ENCODE data around the gene SHISA5. TPM values are rescaled to one million over a fixed set of nuclear protein-coding genes. Genes with fewer than 3 reads are reported as not detected.
"Not testable (repeated sequence)": the region's sequence is repeated elsewhere in the genome, so short reads cannot be mapped to it uniquely, and the experiment has no call there.

The SHISA5 gene, protein sequence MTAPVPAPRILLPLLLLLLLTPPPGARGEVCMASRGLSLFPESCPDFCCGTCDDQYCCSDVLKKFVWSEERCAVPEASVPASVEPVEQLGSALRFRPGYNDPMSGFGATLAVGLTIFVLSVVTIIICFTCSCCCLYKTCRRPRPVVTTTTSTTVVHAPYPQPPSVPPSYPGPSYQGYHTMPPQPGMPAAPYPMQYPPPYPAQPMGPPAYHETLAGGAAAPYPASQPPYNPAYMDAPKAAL
- total RNA-seq (2014; rRNA removed; shearing (Covaris generic)), result 115 and 124 TPM in 2 replicates

DNA sequence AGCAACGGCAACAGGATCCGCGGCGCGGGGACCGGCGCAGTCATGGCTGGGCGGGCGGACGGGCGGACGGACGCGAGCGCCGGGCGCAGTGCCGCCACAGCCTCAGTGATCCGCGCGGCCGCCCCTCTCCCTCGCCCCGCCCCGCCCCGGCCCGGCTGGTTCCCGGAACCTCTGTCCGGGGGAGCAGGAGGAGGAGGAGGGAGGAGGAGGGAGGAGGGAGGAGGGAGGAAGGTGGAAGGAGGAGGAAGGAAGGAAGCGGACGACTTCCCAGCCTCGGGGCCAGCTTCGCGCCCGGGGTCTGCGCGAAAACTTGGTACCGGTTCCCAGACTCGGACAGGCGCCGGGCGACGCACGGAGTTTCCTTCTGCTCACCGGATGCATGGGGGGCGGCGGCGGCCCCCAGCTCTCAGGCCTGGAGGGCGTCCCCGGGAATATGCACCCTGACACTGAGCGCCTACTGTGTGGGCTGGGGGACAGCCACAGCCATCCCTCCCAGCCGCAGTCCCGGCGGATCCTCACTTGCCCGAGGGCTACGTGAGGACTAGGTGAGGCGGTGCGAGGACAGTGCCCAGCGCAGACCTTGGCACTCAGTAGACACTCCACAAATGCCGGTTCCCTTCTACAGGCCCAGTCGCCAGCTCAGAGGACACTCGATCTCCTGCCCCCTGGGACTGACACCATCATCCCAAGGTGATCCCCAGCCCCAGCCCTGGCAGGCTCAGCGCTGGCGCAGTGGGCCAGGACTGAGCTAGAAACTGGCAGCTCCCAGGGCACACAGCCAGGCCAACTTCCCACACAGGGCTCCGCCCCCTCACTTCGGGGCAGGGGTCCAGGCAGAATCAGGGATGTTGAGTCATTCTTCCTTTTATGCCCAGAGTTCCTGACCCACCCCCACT, at the start of gene SHISA5:
Gene SHISA5 (minus strand): TSS at position 124 of the 896 bp plus-strand sequence. CDS start 80 bp downstream, at position 44.
- peak; percentile 32 for DNase-seq (ENCODE audit: low spot score)
- in situ Hi-C loops (cut with HindIII; ENCODE audit: low sequenced_read_pairs), result no loop called here

DNA sequence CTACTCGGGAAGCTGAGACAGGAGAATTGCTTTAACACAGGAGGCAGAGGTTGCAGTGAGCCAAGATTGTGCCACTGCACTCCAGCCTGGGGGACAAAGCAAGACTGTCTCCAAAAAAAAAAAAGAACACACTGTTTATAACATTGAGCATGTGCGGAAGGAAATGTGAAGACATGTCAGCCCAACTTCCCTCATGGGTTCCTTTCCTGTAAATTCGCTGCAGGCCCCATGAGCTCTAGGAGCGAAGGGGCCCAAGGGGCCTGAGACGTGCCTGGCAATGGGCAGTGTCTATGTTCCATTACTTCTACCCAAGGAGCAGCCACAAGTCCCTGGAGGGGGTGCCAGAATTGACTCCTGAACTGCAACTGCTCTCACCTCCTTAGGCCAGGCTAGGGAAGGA, 49.4 kb upstream of the SHISA5 start:
- in situ Hi-C loops (cut with HindIII; ENCODE audit: low sequenced_read_pairs), result no loop called here

DNA sequence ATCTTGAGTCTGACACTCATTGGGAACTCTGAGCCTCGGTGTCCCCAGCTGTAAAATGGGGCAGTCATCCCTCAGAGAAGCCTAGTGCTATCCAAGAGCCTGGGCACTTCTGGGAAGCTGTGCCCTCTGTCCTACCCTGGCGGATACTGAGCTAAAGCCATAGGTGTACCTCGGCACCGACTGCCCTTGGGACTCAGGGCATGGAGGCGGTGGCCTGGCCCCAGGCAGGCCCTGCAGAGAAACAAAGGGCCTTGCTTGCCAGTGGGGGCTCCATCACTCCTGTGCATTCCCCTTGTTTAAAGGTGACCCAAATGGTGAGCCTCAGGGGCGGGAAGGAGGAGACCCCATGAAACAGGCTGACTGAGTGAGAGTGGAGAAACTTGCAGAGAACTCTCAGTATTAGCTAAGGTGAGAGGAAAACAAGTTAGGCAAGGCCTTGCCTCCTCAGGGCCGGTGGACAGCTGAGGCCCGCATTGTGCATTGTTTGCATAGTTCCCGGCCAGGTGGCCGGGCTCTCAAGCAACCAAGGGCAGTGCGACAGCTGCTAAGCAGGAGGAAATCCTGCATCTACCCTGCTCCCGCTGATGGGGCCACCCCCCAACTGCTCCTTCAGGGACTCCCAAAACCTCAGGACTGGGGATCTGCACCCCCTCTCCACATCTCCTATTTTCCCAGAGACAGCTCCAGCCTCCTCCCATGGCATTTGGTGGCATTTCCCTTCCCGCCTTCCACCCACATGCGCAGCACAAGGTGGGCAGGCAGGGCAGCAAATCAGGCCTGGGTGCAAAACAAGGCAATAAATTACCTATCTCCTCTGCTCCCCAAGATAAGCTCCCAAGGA, 48.4 kb upstream of the SHISA5 start:
- in situ Hi-C loops (cut with HindIII; ENCODE audit: low sequenced_read_pairs), result no loop called here
- DNase-seq (ENCODE audit: low spot score), result no peak

More for the DNA sequence above, 49.4 kb upstream of the SHISA5 start:
- no peak for DNase-seq (ENCODE audit: low spot score)

DNA sequence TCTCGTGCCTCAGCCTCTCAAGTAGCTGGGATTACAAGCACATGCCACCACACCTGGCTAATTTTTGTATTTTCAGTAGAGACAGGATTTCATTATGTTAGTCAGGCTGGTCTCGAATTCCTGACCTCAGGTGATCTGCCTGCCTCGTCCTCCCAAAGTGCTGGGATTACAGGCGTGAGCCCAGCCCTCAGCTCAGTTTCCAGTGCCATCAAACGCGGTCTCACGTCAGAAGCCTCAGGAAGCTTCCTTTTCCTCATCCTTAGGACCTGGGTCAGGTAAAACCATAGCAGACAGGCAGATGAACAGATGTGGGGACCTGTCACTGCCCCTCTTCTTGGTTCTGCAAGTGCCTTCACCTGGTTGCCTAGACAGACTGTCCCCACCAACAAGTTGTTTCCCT, 47.7 kb upstream of the SHISA5 start:
- in situ Hi-C loops (cut with HindIII; ENCODE audit: low sequenced_read_pairs); DNase-seq (ENCODE audit: low spot score): not testable (repeated sequence)

DNA sequence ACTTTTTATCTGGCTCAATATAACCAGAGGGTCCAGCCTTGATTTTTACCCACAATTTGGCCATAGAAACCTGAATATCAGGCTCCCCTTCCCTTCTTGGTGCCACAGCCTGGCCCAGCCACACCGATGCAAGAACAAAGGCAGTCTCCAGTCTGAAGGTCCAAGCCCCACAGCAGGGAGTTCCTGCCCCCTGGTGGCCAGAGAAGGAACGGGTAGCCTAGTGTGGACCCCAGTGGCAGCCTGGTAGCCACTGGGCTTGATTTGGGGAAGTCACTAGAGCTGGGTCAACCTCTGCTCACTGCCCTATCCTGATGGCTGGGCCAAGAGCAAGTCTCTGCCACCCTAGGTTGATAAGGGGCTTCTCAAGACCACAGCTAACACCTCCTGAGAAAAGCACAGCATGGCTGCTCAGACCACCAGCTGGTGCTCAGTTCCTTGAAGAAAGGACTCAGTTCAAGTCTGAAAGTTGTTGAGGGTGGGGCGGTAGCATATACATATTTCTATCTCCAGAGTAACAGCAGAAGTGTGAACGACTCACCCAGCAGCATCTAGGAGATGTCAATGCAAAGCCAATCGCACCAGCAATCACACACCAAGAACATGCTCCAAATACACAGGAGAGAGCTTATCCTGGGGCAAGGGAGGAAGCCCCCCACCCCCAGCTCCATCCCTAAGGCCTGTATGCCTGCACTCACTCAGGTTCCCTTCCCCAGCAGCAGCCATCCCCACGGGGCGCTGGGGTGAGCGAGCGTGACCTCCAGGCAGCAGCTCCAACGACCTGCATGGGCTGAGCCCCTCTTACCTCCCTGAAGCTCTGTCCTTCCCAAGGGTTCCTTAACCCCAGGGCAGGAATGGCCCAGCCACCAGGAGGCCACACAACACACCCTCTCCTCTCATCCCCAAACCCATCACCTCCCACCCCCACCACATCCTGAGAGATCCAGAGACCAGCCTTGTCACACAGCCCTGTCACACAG, 45.0 kb upstream of the SHISA5 start:
- in situ Hi-C loops (cut with HindIII; ENCODE audit: low sequenced_read_pairs), result no loop called here

DNA sequence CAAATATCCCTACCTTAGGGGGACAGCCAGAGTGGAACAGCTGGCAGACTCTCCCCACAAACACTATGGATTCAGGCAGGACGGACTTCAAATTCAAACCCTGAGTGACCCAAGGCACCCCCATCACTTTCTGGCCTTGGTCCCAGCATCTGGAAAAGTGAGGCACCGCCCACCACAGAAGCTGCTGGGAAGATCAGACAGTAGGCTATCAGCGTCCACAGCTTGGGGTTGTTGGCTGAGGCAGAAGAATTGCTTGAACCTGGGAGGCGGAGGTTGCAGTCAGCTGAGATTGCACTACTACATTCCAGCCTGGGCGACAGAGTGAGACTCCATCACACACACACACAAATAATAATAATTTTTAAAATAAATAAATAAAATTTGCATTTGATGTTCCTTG, 44.2 kb upstream of the SHISA5 start:
- no peak for DNase-seq (ENCODE audit: low spot score)
- in situ Hi-C loops (cut with HindIII; ENCODE audit: low sequenced_read_pairs), result no loop called here

More for the DNA sequence above, 45.0 kb upstream of the SHISA5 start:
- DNase-seq (ENCODE audit: low spot score), result peak; percentile 77

DNA sequence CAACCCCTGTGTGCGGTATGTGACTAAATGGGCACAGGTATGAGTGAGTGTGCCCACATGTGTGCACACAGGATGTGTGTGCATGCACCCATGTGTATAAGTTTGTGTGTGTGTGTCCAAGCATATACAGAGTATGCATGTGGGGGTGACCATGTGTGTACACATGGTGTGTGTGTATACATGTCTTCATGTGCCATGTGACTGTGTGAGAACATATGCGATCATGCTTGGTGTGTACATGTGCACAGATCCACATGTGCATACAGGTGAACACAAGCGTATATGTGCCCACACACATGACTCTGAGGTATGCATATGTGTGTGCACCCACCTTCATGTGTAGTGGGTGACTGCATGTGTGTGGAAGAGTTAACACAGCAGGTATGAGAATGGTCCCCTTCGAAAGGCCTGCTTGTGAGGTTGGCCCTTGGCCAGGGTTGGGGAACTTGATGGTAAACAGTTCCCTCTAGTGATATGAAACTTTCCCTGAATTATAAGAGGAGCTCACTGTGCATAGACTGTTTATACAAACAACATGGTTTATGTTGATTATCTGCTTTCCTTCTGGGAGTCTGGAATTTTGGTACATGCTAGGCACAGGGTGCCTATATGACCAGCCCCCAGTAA, 42.3 kb upstream of the SHISA5 start:
- DNase-seq (ENCODE audit: low spot score), result no peak
- in situ Hi-C loops (cut with HindIII; ENCODE audit: low sequenced_read_pairs), result no loop called here

DNA sequence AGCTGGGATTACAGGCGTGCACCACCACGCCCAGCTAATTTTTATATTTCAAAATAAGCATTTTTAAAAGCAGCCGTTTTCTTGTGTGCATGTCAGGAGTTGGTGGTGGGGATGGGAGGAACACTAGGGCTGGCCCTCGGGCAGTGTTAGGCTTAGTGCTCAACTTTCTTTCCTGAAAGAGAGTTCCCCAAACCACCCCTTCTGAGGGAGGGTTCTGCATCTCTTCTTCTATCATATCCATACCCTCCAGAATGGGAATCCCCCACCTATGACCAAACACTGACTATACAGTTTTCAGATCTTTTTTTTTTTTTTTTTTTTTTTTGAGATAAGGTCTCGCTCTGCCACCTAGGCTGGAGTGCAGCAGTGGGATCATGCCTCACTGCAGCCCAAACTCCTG, 40.2 kb upstream of the SHISA5 start:
- in situ Hi-C loops (cut with HindIII; ENCODE audit: low sequenced_read_pairs), result no loop called here

DNA sequence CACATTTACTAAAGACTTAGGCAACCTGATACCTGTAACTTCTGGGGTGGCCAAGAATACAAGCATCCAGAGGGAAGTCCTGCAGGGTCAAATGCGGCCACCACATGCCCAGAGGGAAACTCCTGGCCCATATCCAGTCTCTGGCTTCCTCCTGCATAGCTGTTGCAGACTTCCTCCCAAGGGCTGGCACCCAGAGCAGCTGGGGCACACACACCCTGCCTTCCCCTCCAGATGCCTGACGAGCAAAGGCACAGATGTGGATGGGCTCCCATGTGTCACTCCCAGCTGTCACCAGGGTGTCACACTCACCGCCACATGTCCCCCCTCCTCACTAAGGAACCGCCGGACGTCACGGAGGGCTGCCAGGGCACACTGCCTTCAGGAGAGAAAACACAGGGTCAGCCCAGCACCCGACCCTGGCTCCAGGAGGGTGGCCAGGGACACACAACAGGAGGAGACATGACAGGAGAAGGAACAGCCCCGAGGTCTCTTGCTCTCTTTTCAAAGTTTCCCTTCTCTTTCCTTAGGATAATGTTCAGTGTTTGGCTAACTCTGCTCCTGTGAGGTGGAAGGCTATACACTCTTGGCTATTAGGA, 39.4 kb upstream of the SHISA5 start:
- no peak for DNase-seq (ENCODE audit: low spot score)
- in situ Hi-C loops (cut with HindIII; ENCODE audit: low sequenced_read_pairs), result no loop called here

More for the DNA sequence above, 40.2 kb upstream of the SHISA5 start:
- DNase-seq (ENCODE audit: low spot score), result no peak

DNA sequence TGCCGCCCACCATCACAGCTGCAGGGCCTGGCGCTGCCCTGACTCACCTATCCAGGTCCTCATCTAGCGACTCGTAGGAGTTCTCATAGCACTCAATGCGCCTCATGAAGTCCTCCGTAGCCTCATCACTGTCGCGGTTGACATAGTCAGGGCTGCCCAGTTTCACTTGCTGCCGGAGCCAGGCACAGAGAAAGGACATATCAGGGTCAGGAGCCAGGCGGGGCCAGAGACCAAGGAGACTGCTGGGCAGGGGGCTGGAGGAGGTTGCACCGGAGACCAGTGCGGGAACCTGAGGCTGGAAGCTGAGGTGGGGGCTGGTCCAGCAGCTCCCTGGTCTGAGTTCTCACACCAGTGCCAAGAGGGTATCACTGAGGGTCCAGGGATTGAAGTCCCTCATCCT, 34.5 kb upstream of the SHISA5 start:
- no peak for DNase-seq (ENCODE audit: low spot score)
- in situ Hi-C loops (cut with HindIII; ENCODE audit: low sequenced_read_pairs), result no loop called here

DNA sequence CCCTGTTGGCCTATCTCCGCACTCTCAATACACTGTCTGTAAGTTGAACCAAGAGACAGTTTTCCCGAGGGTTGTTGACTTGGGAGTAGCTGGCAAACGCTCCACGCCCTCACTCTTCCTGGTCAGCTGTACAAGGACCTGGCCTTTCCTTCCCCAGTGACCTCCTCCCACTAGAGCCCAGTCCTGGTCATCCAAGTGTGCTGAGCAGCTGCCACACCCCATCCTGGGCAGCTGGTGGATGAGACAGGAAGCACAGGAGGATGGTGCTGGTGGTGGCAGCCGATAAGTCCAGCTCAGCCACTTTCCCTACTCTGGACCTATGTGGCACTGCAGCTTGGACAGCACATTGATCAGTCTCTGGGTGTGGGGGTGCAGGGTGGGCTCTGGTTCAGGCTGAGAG, 32.8 kb upstream of the SHISA5 start:
- in situ Hi-C loops (cut with HindIII; ENCODE audit: low sequenced_read_pairs), result no loop called here
- DNase-seq (ENCODE audit: low spot score), result no peak

DNA sequence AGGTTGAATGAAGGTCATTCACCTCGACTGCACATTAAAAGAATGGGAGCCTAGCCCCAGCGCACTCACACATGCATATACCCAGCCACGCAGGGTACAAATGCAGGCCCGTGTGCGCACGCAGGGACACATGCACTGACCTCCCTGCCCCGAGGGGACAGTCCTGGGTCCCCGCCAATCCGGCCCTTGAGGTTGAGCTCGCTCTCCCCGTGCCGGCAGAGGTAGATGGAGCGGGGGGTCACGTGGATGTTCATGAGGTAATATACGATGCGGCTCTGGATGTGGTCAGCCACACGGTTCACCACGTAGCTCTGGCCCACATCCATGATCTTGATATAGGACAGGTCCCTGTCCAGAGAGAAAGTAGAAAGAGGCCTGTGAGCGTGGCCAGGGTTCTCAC, 32.1 kb upstream of the SHISA5 start:
- no peak for DNase-seq (ENCODE audit: low spot score)
- in situ Hi-C loops (cut with HindIII; ENCODE audit: low sequenced_read_pairs), result no loop called here

DNA sequence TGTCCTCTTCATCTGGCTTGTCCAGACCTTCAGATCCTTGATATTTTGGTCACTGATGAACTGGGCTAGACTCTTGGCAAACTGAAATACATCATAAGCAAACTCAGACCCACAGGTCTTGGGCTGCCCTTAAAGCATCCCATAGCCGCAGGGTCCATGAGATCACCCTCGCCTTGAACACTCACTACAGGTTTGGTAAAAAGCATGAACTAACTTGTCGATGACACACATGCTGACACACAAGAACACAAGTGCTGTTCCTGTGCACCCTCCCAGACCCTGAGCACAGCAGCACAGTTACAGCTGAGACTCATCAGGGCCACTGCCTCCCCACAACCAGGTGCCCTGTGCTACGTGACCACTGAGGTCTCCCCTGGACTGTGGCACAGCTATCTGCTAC, 31.6 kb upstream of the SHISA5 start:
- no peak for DNase-seq (ENCODE audit: low spot score)
- in situ Hi-C loops (cut with HindIII; ENCODE audit: low sequenced_read_pairs), result no loop called here

DNA sequence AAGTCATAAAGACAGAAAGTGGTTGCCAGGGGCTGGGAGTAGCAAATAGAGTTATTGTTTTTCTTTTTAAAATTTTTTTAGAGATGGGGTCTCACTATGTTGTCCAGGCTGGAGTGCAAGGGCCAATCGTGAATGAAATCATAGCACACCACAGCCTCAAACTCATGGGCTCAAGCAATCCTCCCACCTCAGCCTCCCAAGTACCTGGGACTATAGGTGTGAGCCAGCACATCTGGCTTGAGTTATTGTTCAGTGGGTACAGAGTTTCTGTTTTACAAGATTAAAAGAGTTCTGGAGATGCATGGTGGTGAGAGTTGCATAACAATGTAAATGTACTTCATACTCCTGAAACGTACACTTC, 29.0 kb upstream of the SHISA5 start:
- no peak for DNase-seq (ENCODE audit: low spot score)
- in situ Hi-C loops (cut with HindIII; ENCODE audit: low sequenced_read_pairs), result no loop called here

DNA sequence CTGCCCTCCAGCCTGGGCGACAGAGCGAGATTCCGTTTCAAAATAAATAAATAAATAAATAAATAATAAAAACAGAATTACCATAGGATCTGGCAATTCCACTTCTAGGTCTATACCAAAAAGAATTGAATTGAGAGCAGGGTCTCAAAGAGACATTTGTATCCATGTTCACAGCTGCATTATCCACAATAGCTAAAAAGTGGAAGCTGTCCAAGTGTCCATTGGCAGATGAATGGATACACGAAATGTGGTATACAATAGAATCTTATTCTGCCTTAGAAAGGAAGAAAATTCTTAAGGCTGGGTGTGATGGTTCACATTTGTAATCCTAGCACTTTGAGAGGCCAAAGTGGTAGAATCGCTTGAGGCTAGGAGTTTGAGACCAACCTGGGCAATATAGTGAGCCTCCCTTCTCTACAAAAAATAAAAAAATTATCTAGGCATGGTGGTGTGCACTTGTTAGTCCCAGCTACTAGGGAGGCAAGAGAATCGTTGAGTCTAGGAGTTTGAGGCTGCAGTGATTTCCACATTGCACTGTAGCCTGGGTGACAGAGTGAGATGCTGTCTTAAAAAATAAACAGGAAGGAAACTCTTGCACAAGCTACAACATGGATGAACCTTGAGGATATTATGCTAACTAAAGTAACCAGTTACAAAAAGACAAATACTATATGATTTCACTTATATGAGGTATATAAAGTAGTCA, 28.4 kb upstream of the SHISA5 start:
- no peak for DNase-seq (ENCODE audit: low spot score)
- in situ Hi-C loops (cut with HindIII; ENCODE audit: low sequenced_read_pairs), result no loop called here

DNA sequence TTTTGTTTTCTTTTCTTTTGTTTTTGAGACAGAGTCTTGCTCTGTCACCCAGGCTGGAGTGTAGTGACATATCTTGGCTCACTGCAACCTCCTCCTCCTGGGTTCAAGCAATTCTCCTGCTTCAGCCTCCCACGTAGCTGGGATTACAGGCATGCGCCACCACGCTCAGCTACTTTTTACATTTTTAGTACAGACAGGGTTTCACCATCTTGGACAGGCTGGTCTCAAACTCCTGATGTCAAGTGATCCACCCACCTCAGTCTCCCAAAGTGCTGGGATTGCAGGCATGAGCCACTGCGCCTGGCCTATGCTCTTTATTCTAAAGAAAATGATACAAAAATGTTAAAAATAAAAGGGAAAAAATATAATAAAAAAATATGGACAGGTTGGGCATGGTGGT, 26.7 kb upstream of the SHISA5 start:
- in situ Hi-C loops (cut with HindIII; ENCODE audit: low sequenced_read_pairs); DNase-seq (ENCODE audit: low spot score): not testable (repeated sequence)

DNA sequence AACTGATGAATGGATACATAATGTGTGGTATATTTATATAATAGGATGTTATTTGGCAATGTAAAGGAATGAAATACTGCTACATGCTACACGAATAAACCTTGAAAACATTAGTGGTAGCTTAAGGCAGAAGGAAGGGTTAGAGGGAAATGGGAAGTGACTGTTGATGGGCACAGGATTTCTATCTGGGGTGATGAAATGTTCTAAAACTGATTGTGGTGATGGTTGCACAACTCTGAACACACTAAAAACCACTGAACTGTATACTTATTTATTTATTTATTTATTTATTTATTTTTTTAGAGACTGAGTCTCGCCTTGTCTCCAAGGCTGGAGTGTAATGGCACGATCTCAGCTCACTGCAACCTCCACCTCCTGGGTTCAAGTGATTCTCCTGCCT, 24.8 kb upstream of the SHISA5 start:
- in situ Hi-C loops (cut with HindIII; ENCODE audit: low sequenced_read_pairs), result no loop called here
- no peak for DNase-seq (ENCODE audit: low spot score)
